GM19328 (cell line): ENCODE results near the gene UTP25.

Experiments used
- ATAC-seq: cut with Tn5 transposase; IDR thresholded peaks from one replicate; pipeline ENCODE4 v1.9.1; 2021; ENCODE audit warnings: mild to moderate bottlenecking, moderate library complexity; ENCODE audit not compliant: unreplicated experiment

UTP25 gene

GRCh38 chr1:209805875-209806760, 21.7 kb upstream of the UTP25 start, which contains the start of gene IRF6:
Gene IRF6 (minus strand): TSS chr1:209806142. CDS start chr1:209801413, 4,729 bp downstream.
- peak; percentile 94 for ATAC-seq

GRCh38 chr1:209807509-209807908, 20.3 kb upstream of the UTP25 start:
- no peak for ATAC-seq

GRCh38 chr1:209808059-209808581, 19.7 kb upstream of the UTP25 start:
- no peak for ATAC-seq

GRCh38 chr1:209809611-209810010, 18.2 kb upstream of the UTP25 start:
- ATAC-seq, result no peak

- ATAC-seq, result no peak
Observed at GRCh38 chr1:209810783-209811182, 17.0 kb upstream of the UTP25 start.

GRCh38 chr1:209813902-209814301, 13.9 kb upstream of the UTP25 start:
- no peak for ATAC-seq

GRCh38 chr1:209815490-209815889, 12.3 kb upstream of the UTP25 start:
- no peak for ATAC-seq

GRCh38 chr1:209815931-209816341, 11.8 kb upstream of the UTP25 start:
- ATAC-seq, result no peak

- no peak for ATAC-seq
Observed at GRCh38 chr1:209816923-209817322, 10.8 kb upstream of the UTP25 start.

- no peak for ATAC-seq
Observed at GRCh38 chr1:209817691-209818090, 10.1 kb upstream of the UTP25 start.

- ATAC-seq, result no peak
Observed at GRCh38 chr1:209819058-209819457, 8.7 kb upstream of the UTP25 start.

- no peak for ATAC-seq
Observed at GRCh38 chr1:209820986-209821385, 6.8 kb upstream of the UTP25 start.

GRCh38 chr1:209822706-209823105, 5.1 kb upstream of the UTP25 start:
- no peak for ATAC-seq

GRCh38 chr1:209823143-209824041, 4.4 kb upstream of the UTP25 start:
- peak; percentile 43 for ATAC-seq

- ATAC-seq, result no peak
Observed at GRCh38 chr1:209825591-209826434, 2.0 kb upstream of the UTP25 start.

- no peak for ATAC-seq
Observed at GRCh38 chr1:209829716-209830115, 1.9 kb downstream of the UTP25 start.

- no peak for ATAC-seq
Observed at GRCh38 chr1:209830722-209831121, 3.0 kb downstream of the UTP25 start.

- no peak for ATAC-seq
Observed at GRCh38 chr1:209831615-209832014, 3.8 kb downstream of the UTP25 start.

- no peak for ATAC-seq
Observed at GRCh38 chr1:209835782-209836298, 8.1 kb downstream of the UTP25 start.

- no peak for ATAC-seq
Observed at GRCh38 chr1:209837671-209838070, 9.9 kb downstream of the UTP25 start.
